HepG2 (cell line): ENCODE results near the gene SLC22A23. TPM values are rescaled to one million over a fixed set of nuclear protein-coding genes. Genes with fewer than 3 reads are reported as not detected.

Experiments
- ISX ChIP-seq: sonication (generic); formaldehyde crosslinking; conservative IDR thresholded peaks from 2 replicates; pipeline ENCODE4 v1.5.0; 2020; ENCODE audit warnings: missing genetic modification reagents
- PCBP2 ChIP-seq: fragments of 200-400 bp; formaldehyde crosslinking; optimal IDR thresholded peaks from 2 replicates; pipeline ENCODE3; 2018; ENCODE audit warnings: low read length, low read depth; ENCODE audit not compliant: poor library complexity, severe bottlenecking
- TFDP1 ChIP-seq: IDR thresholded peaks from 2 replicates; pipeline ENCODE4 v1.6.1; 2016; ENCODE audit warnings: missing compliant biosample characterization, missing genetic modification reagents, borderline replicate concordance
- THAP9 ChIP-seq: sonication (generic); formaldehyde crosslinking; IDR thresholded peaks from 2 replicates; pipeline ENCODE4; 2020; ENCODE audit warnings: missing genetic modification reagents, mild to moderate bottlenecking, borderline replicate concordance
- ZBTB14 ChIP-seq: sonication (generic); formaldehyde crosslinking; IDR thresholded peaks from 2 replicates; pipeline ENCODE4 v1.4.0; 2020; ENCODE audit warnings: missing genetic modification reagents
- ZFP37 ChIP-seq: sonication (generic); formaldehyde crosslinking; IDR thresholded peaks from 2 replicates; pipeline ENCODE4 v1.4.0; 2020; ENCODE audit warnings: missing genetic modification reagents, borderline replicate concordance
- ZNF280B ChIP-seq: sonication (generic); formaldehyde crosslinking; IDR thresholded peaks from 2 replicates; pipeline ENCODE4 v1.5.0; 2020; ENCODE audit warnings: missing genetic modification reagents, mild to moderate bottlenecking, borderline replicate concordance
- ZNF441 ChIP-seq: sonication (generic); formaldehyde crosslinking; IDR thresholded peaks from 2 replicates; pipeline ENCODE4 v1.7.0; 2021; ENCODE audit warnings: missing genetic modification reagents, borderline replicate concordance
- ZNF639 ChIP-seq: conservative IDR thresholded peaks from 2 replicates; pipeline ENCODE4 v1.6.1; 2018; ENCODE audit warnings: missing genetic modification reagents
- ZNF646 ChIP-seq: sonication (generic); formaldehyde crosslinking; IDR thresholded peaks from 2 replicates; pipeline ENCODE4 v1.9.0; 2021; ENCODE audit warnings: mild to moderate bottlenecking, missing genetic modification reagents
- ZNF773 ChIP-seq: sonication (generic); formaldehyde crosslinking; IDR thresholded peaks from 2 replicates; pipeline ENCODE4 v1.4.0; 2020; ENCODE audit warnings: missing genetic modification reagents, borderline replicate concordance
- ZNF850 ChIP-seq: sonication (generic); formaldehyde crosslinking; conservative IDR thresholded peaks from 2 replicates; pipeline ENCODE4 v1.9.0; 2021; ENCODE audit warnings: mild to moderate bottlenecking, missing genetic modification reagents
- polyA plus RNA-seq, 8 experiments: library from polyadenylated mRNA; depleted of rRNA in 3 of 8; stranded (reverse) in 7 of 8; unstranded in 1 of 8; fragments of >200 nt; fragmentation: Illumina TruSeq in 4 of 8; extraction: Trizol in 4 of 8; gene quantifications; 2 replicates each; pipeline versions ENCODE4 v1.2.1 to v1.2.3, GENCODE V29; 2011 to 2016; ENCODE audit warnings: low read depth in 4 of 8, missing spikeins in 1 of 8, mixed read lengths in 1 of 8; ENCODE audit not compliant: insufficient read depth in 1 of 8
- total RNA-seq, 5 experiments: library from RNA; depleted of rRNA; stranded (reverse); fragments of >200 nt; fragmentation: Illumina TruSeq; extraction: Trizol; gene quantifications; 2 replicates each; pipeline ENCODE4 v1.2.3, GENCODE V29; 2016; ENCODE audit warnings: low read depth in 1 of 5

Gene SLC22A23
- total and polyA plus RNA-seq, 2 of the 13 experiments (the other 11 are each of a cell fraction or from before 2014, with no cell fraction given): 11.8 to 17.5 TPM

GRCh38 chr6:3504938-3505805, 48.3 kb upstream of the SLC22A23 start (continued):
- TF ChIP-seq ZNF646 (no peak), ISX (CRISPR knock-in tag) (no peak), TFDP1 (CRISPR knock-in tag) (no peak), THAP9 (CRISPR knock-in tag) (no peak), ZNF639 (no peak), ZNF280B (no peak), ZNF850 (CRISPR knock-in tag) (no peak), ZBTB14 (no peak), ZNF441 (CRISPR knock-in tag) (no peak), ZNF773 (no peak), ZFP37 (no peak), PCBP2 (no peak)
